ENCODE results near the gene RAB11FIP4. TPM values are rescaled to one million over a fixed set of nuclear protein-coding genes. Genes with fewer than 3 reads are reported as not detected.

RAB11FIP4 gene
- total RNA-seq, 2 donors from 2014 or later, result 16.2 to 21.6 TPM

GRCh38 chr17:31573047-31573446 is 181.6 kb downstream of the RAB11FIP4 start:
- H3K36me3 Mint-ChIP-seq, result no peaks in the 10 kb centered on the region
- no peaks in the 10 kb centered on the region for H3K9me3 Mint-ChIP-seq
- DNase-seq (ENCODE audit: low spot score) (peak; percentile 29), ATAC-seq (peak in 1 of 2 donors; percentile 12)
- no peaks in the 10 kb centered on the region for H3K4me1 Mint-ChIP-seq (ENCODE audit: low read depth in 2 of 2)
- no peak overlapping the region for H3K27ac Mint-ChIP-seq
- no peaks in the 10 kb centered on the region for H3K27me3 Mint-ChIP-seq
- H3K4me3 Mint-ChIP-seq, result no peak overlapping the region

GRCh38 chr17:31573861-31574260 is 182.4 kb downstream of the RAB11FIP4 start:
- peak; percentile 15 for DNase-seq (ENCODE audit: low spot score)
- ATAC-seq, result no peak
- H3K4me1 Mint-ChIP-seq (ENCODE audit: low read depth in 2 of 2), result no peaks in the 10 kb centered on the region
- H3K9me3 Mint-ChIP-seq, result no peaks in the 10 kb centered on the region
- no peaks in the 10 kb centered on the region for H3K36me3 Mint-ChIP-seq
- no peak overlapping the region for H3K27ac Mint-ChIP-seq
- no peak overlapping the region for H3K4me3 Mint-ChIP-seq
- no peaks in the 10 kb centered on the region for H3K27me3 Mint-ChIP-seq

- DNase-seq (ENCODE audit: low spot score), result no peak
- Mint-ChIP-seq H3K27me3 (no peaks in the 10 kb centered on the region), H3K36me3 (no peaks in the 10 kb centered on the region), H3K4me3 (no peak overlapping the region), H3K27ac (no peak overlapping the region), H3K9me3 (no peaks in the 10 kb centered on the region), H3K4me1 (ENCODE audit: low read depth in 2 of 2) (no peaks in the 10 kb centered on the region)
- no peak for ATAC-seq
Observed at GRCh38 chr17:31574458-31574857, 183.0 kb downstream of the RAB11FIP4 start.

GRCh38 chr17:31575043-31575442 is 183.6 kb downstream of the RAB11FIP4 start:
- Mint-ChIP-seq H3K27me3 (no peaks in the 10 kb centered on the region), H3K9me3 (no peaks in the 10 kb centered on the region), H3K36me3 (no peaks in the 10 kb centered on the region), H3K4me1 (ENCODE audit: low read depth in 2 of 2) (no peaks in the 10 kb centered on the region), H3K27ac (no peak overlapping the region), H3K4me3 (no peak overlapping the region)
- DNase-seq (ENCODE audit: low spot score) (no peak), ATAC-seq (no peak)

- no peak for ATAC-seq
- no peak for DNase-seq (ENCODE audit: low spot score)
- Mint-ChIP-seq H3K4me1 (ENCODE audit: low read depth in 2 of 2) (peaks cover 15 to 18% of the 10 kb centered on the region in 2 donors), H3K27me3 (no peaks in the 10 kb centered on the region), H3K36me3 (no peaks in the 10 kb centered on the region), H3K4me3 (no peak overlapping the region), H3K27ac (no peak overlapping the region), H3K9me3 (no peaks in the 10 kb centered on the region)
Observed at GRCh38 chr17:31579265-31579664, 187.8 kb downstream of the RAB11FIP4 start.

- no peaks in the 10 kb centered on the region for H3K27me3 Mint-ChIP-seq
- peak; percentile 38 for DNase-seq (ENCODE audit: low spot score)
- H3K36me3 Mint-ChIP-seq, result no peaks in the 10 kb centered on the region
- peak overlapping the region; percentile 12 to 59 for H3K27ac Mint-ChIP-seq
- H3K9me3 Mint-ChIP-seq, result no peaks in the 10 kb centered on the region
- H3K4me1 Mint-ChIP-seq (ENCODE audit: low read depth in 2 of 2), result peaks cover 15 to 18% of the 10 kb centered on the region in 2 donors
- H3K4me3 Mint-ChIP-seq, result no peak overlapping the region
- ATAC-seq, result peak in 1 of 2 donors; percentile 15
Observed at GRCh38 chr17:31580316-31580705, 188.8 kb downstream of the RAB11FIP4 start.

- peak overlapping the region; percentile 12 to 59 for H3K27ac Mint-ChIP-seq
- no peaks in the 10 kb centered on the region for H3K36me3 Mint-ChIP-seq
- DNase-seq (ENCODE audit: low spot score), result peak; percentile 62
- H3K4me3 Mint-ChIP-seq, result no peak overlapping the region
- no peaks in the 10 kb centered on the region for H3K9me3 Mint-ChIP-seq
- ATAC-seq, result peak; percentile 79 to 88
- H3K4me1 Mint-ChIP-seq (ENCODE audit: low read depth in 2 of 2), result peaks cover 15 to 18% of the 10 kb centered on the region in 2 donors
- no peaks in the 10 kb centered on the region for H3K27me3 Mint-ChIP-seq
Observed at GRCh38 chr17:31580706-31581490, 189.4 kb downstream of the RAB11FIP4 start.

GRCh38 chr17:31581491-31581890 is 190.0 kb downstream of the RAB11FIP4 start:
- Mint-ChIP-seq H3K4me3 (no peak overlapping the region), H3K27ac (peak overlapping the region in 1 of 2 donors; percentile 59), H3K27me3 (no peaks in the 10 kb centered on the region), H3K36me3 (no peaks in the 10 kb centered on the region), H3K4me1 (ENCODE audit: low read depth in 2 of 2) (peaks cover 15 to 18% of the 10 kb centered on the region in 2 donors), H3K9me3 (no peaks in the 10 kb centered on the region)
- DNase-seq (ENCODE audit: low spot score) (peak; percentile 3), ATAC-seq (no peak)

- ATAC-seq, result peak in 1 of 2 donors; percentile 62
- H3K4me1 Mint-ChIP-seq (ENCODE audit: low read depth in 2 of 2), result peaks cover 15 to 18% of the 10 kb centered on the region in 2 donors
- peak overlapping the region; percentile 39 to 79 for H3K27ac Mint-ChIP-seq
- no peaks in the 10 kb centered on the region for H3K9me3 Mint-ChIP-seq
- peak; percentile 58 for DNase-seq (ENCODE audit: low spot score)
- H3K36me3 Mint-ChIP-seq, result no peaks in the 10 kb centered on the region
- H3K27me3 Mint-ChIP-seq, result no peaks in the 10 kb centered on the region
- H3K4me3 Mint-ChIP-seq, result peak overlapping the region; percentile 25
Observed at GRCh38 chr17:31582151-31582907, 190.9 kb downstream of the RAB11FIP4 start.

GRCh38 chr17:31583772-31584356 is 192.4 kb downstream of the RAB11FIP4 start:
- ATAC-seq, result no peak

GRCh38 chr17:31584438-31585279 is 193.2 kb downstream of the RAB11FIP4 start:
- H3K4me1 Mint-ChIP-seq (ENCODE audit: low read depth in 2 of 2), result peaks cover 15 to 18% of the 10 kb centered on the region in 2 donors
- ATAC-seq, result no peak

More at GRCh38 chr17:31583772-31584356, 192.4 kb downstream of the RAB11FIP4 start:
- H3K4me3 Mint-ChIP-seq, result no peak overlapping the region
- no peaks in the 10 kb centered on the region for H3K27me3 Mint-ChIP-seq
- DNase-seq (ENCODE audit: low spot score), result no peak
- peaks cover 15 to 18% of the 10 kb centered on the region in 2 donors for H3K4me1 Mint-ChIP-seq (ENCODE audit: low read depth in 2 of 2)
- no peak overlapping the region for H3K27ac Mint-ChIP-seq
- H3K9me3 Mint-ChIP-seq, result no peaks in the 10 kb centered on the region
- no peaks in the 10 kb centered on the region for H3K36me3 Mint-ChIP-seq

GRCh38 chr17:31585280-31585630 is 193.8 kb downstream of the RAB11FIP4 start:
- no peaks in the 10 kb centered on the region for H3K36me3 Mint-ChIP-seq
- ATAC-seq, result no peak
- no peaks in the 10 kb centered on the region for H3K9me3 Mint-ChIP-seq
- H3K4me3 Mint-ChIP-seq, result no peak overlapping the region
- H3K27me3 Mint-ChIP-seq, result no peaks in the 10 kb centered on the region
- peak; percentile 26 for DNase-seq (ENCODE audit: low spot score)
- peaks cover 15 to 18% of the 10 kb centered on the region in 2 donors for H3K4me1 Mint-ChIP-seq (ENCODE audit: low read depth in 2 of 2)
- H3K27ac Mint-ChIP-seq, result no peak overlapping the region

More at GRCh38 chr17:31584438-31585279, 193.2 kb downstream of the RAB11FIP4 start:
- Mint-ChIP-seq H3K36me3 (no peaks in the 10 kb centered on the region), H3K4me3 (no peak overlapping the region), H3K27me3 (no peaks in the 10 kb centered on the region), H3K27ac (no peak overlapping the region), H3K9me3 (no peaks in the 10 kb centered on the region)
- DNase-seq (ENCODE audit: low spot score), result peak; percentile 10

- no peaks in the 10 kb centered on the region for H3K9me3 Mint-ChIP-seq
- DNase-seq (ENCODE audit: low spot score) (peak; percentile 56), ATAC-seq (no peak)
- no peak overlapping the region for H3K4me3 Mint-ChIP-seq
- no peaks in the 10 kb centered on the region for H3K36me3 Mint-ChIP-seq
- H3K4me1 Mint-ChIP-seq (ENCODE audit: low read depth in 2 of 2), result peaks cover 6 to 8% of the 10 kb centered on the region in 2 donors
- no peak overlapping the region for H3K27ac Mint-ChIP-seq
- H3K27me3 Mint-ChIP-seq, result no peaks in the 10 kb centered on the region
Observed at GRCh38 chr17:31586946-31587345, 195.5 kb downstream of the RAB11FIP4 start.

Data from natural killer cell treated with Interleukin-12 subunit alpha and Interleukin-12 subunit beta and Interleukin-15 and Interleukin-18, amount 100 ng/mL, for 72 hours (primary cell).